SK-N-SH treated with all-trans-retinoic acid at 6 μM for 48 hours (cell line): ENCODE results near the gene PRRC2B.

Experiments used
- ARNTL ChIP-seq: fragments of 450-650 bp; formaldehyde crosslinking; IDR thresholded peaks from 2 replicates; pipeline ENCODE4 v1.5.0; 2020; ENCODE audit warnings: low read depth, mild to moderate bottlenecking, moderate library complexity, borderline replicate concordance
- CSRNP3 ChIP-seq: fragments of 250-450 bp; sonication (Bioruptor Pico); IDR thresholded peaks from 2 replicates; pipeline ENCODE4 v1.5.1; 2021; ENCODE audit warnings: mild to moderate bottlenecking, moderate library complexity
- ESRRG ChIP-seq: fragments of 250-450 bp; sonication (Bioruptor Pico); IDR thresholded peaks from 2 replicates; pipeline ENCODE4 v1.6.1; 2021; ENCODE audit warnings: mild to moderate bottlenecking
- GLIS3 ChIP-seq: fragments of 250-450 bp; sonication (Bioruptor Pico); IDR thresholded peaks from 2 replicates; pipeline ENCODE4 v1.5.0; 2020; ENCODE audit warnings: mild to moderate bottlenecking, moderate library complexity
- OSR1 ChIP-seq: fragments of 250-450 bp; sonication (Bioruptor Pico); IDR thresholded peaks from 2 replicates; pipeline ENCODE4 v1.8.0; 2022; ENCODE audit warnings: moderate library complexity, mild to moderate bottlenecking, inconsistent platforms
- PATZ1 ChIP-seq: fragments of 250-450 bp; sonication (Bioruptor Pico); IDR thresholded peaks from 2 replicates; pipeline ENCODE4 v1.8.0; 2020; ENCODE audit warnings: mild to moderate bottlenecking, moderate library complexity, borderline replicate concordance
- PPARA ChIP-seq: fragments of 250-450 bp; sonication (Bioruptor Pico); IDR thresholded peaks from 2 replicates; pipeline ENCODE4 v1.5.0; 2020; ENCODE audit warnings: mild to moderate bottlenecking, borderline replicate concordance
- RARB ChIP-seq: fragments of 250-450 bp; sonication (Bioruptor Pico); IDR thresholded peaks from 2 replicates; pipeline ENCODE4 v1.8.0; 2021; ENCODE audit warnings: mild to moderate bottlenecking, moderate library complexity
- ZNF8 ChIP-seq: fragments of 450-650 bp; formaldehyde crosslinking; IDR thresholded peaks from 2 replicates; pipeline ENCODE4 v1.5.0; 2020; ENCODE audit warnings: mild to moderate bottlenecking, moderate library complexity

- TF ChIP-seq PPARA (CRISPR knock-in tag) (no peak), RARB (no peak), ESRRG (CRISPR knock-in tag) (no peak), OSR1 (CRISPR knock-in tag) (no peak), ARNTL (CRISPR knock-in tag) (no peak), CSRNP3 (CRISPR knock-in tag) (no peak), PATZ1 (no peak), ZNF8 (CRISPR knock-in tag) (no peak), GLIS3 (no peak)
Observed at GRCh38 chr9:131358556-131358955, 35.3 kb upstream of the PRRC2B start.
